HG03159 (cell line): ENCODE data around the gene MLIP.
"Not testable (repeated sequence)": the region's sequence is repeated elsewhere in the genome, so short reads cannot be mapped to it uniquely, and the experiment has no call there.

Experiments
- ATAC-seq: cut with Tn5 transposase; IDR thresholded peaks from one replicate; pipeline ENCODE4 v1.9.1; 2021; ENCODE audit warnings: mild to moderate bottlenecking, moderate library complexity; ENCODE audit not compliant: unreplicated experiment

The MLIP gene

GRCh38 chr6:54111341-54112045 lies at the start of gene MLIP:
MLIP (plus strand) TSS chr6:54111443; CDS start chr6:54111480, 37 bp downstream.
- ATAC-seq = no peak

- no peak for ATAC-seq
Observed at GRCh38 chr6:54063228-54063539, 48.1 kb upstream of the MLIP start.

GRCh38 chr6:54068694-54069093 lies 42.5 kb upstream of the MLIP start:
- ATAC-seq = no peak

- ATAC-seq = no peak
Observed at GRCh38 chr6:54070025-54070424, 41.2 kb upstream of the MLIP start.

GRCh38 chr6:54071821-54072340 lies 39.4 kb upstream of the MLIP start:
- ATAC-seq = no peak

GRCh38 chr6:54072635-54073313 lies 38.5 kb upstream of the MLIP start:
- no peak for ATAC-seq

GRCh38 chr6:54073487-54073886 lies 37.8 kb upstream of the MLIP start:
- no peak for ATAC-seq

GRCh38 chr6:54074109-54074508 lies 37.1 kb upstream of the MLIP start:
- ATAC-seq = no peak

GRCh38 chr6:54074578-54075195 lies 36.6 kb upstream of the MLIP start:
- ATAC-seq = no peak

GRCh38 chr6:54076159-54076789 lies 35.0 kb upstream of the MLIP start:
- no peak for ATAC-seq

GRCh38 chr6:54081499-54081898 lies 29.7 kb upstream of the MLIP start:
- ATAC-seq = not testable (repeated sequence)

- no peak for ATAC-seq
Observed at GRCh38 chr6:54083287-54083686, 28.0 kb upstream of the MLIP start.

- no peak for ATAC-seq
Observed at GRCh38 chr6:54084231-54084630, 27.0 kb upstream of the MLIP start.

- ATAC-seq = no peak
Observed at GRCh38 chr6:54085047-54085446, 26.2 kb upstream of the MLIP start.

GRCh38 chr6:54085541-54085940 lies 25.7 kb upstream of the MLIP start:
- ATAC-seq = no peak

- ATAC-seq = no peak
Observed at GRCh38 chr6:54086439-54086838, 24.8 kb upstream of the MLIP start.

GRCh38 chr6:54087721-54088120 lies 23.5 kb upstream of the MLIP start:
- ATAC-seq = no peak

- no peak for ATAC-seq
Observed at GRCh38 chr6:54093326-54093948, 17.8 kb upstream of the MLIP start.

GRCh38 chr6:54094293-54094692 lies 16.9 kb upstream of the MLIP start:
- ATAC-seq = no peak

GRCh38 chr6:54094786-54095185 lies 16.5 kb upstream of the MLIP start:
- no peak for ATAC-seq

GRCh38 chr6:54095723-54096122 lies 15.5 kb upstream of the MLIP start:
- no peak for ATAC-seq
